Activated T-cell treated with anti-CD3 and anti-CD28 coated beads, Interleukin-2, amount 50 U/mL, for 24 hours (primary cell): ENCODE results near the gene SLC4A1.

Experiments used
- DNase-seq: peaks from one replicate; pipeline ENCODE4 v3.0.0-alpha.2; 2020
- H3K27ac Mint-ChIP-seq: 2 replicates; pipeline ENCODE4 v1.8.0; 2020; ENCODE audit warnings: mild to moderate bottlenecking, mixed read lengths
- H3K27me3 Mint-ChIP-seq: 2 replicates; pipeline ENCODE4 v1.8.0; 2020; ENCODE audit warnings: mixed read lengths
- H3K36me3 Mint-ChIP-seq: 2 replicates; pipeline ENCODE4 v1.8.0; 2020; ENCODE audit warnings: low read depth, mixed read lengths
- H3K4me1 Mint-ChIP-seq: 2 replicates; pipeline ENCODE4 v1.8.0; 2020; ENCODE audit warnings: low read depth, mixed read lengths
- H3K4me3 Mint-ChIP-seq: 2 replicates; pipeline ENCODE4 v1.8.0; 2020; ENCODE audit warnings: mild to moderate bottlenecking, moderate library complexity, mixed read lengths
- H3K9me3 Mint-ChIP-seq: 2 replicates; pipeline ENCODE4 v1.8.0; 2020; ENCODE audit warnings: mixed read lengths

Gene SLC4A1

GRCh38 chr17:44200478-44201155, 67.3 kb downstream of the SLC4A1 start:
- Mint-ChIP-seq H3K4me1 (peaks cover 49% of the 10 kb centered on the region), H3K36me3 (peaks cover 36% of the 10 kb centered on the region), H3K4me3 (peak overlapping the region; percentile 88), H3K9me3 (no peaks in the 10 kb centered on the region), H3K27ac (peak overlapping the region; percentile 94), H3K27me3 (no peaks in the 10 kb centered on the region)
- no peak for DNase-seq

GRCh38 chr17:44199553-44200477, 68.1 kb downstream of the SLC4A1 start, which contains the start of gene ATXN7L3:
Gene ATXN7L3, minus strand, starts transcription at chr17:44199884. Its CDS starts 1,814 bp downstream, at chr17:44198070.
- DNase-seq: peak; percentile 99
- H3K27me3 Mint-ChIP-seq: no peaks in the 10 kb centered on the region
- peaks cover 48% of the 10 kb centered on the region for H3K4me1 Mint-ChIP-seq
- peak within 1 kb of the TSS; percentile 94 for H3K27ac Mint-ChIP-seq
- peak within 1 kb of the TSS; percentile 88 for H3K4me3 Mint-ChIP-seq
- no peaks in the 10 kb centered on the region for H3K9me3 Mint-ChIP-seq
- peaks cover 41% of the 10 kb centered on the region for H3K36me3 Mint-ChIP-seq

- Mint-ChIP-seq H3K27ac (peak overlapping the region; percentile 92), H3K36me3 (peaks cover 50% of the 10 kb centered on the region), H3K4me1 (peaks cover 42% of the 10 kb centered on the region), H3K9me3 (no peaks in the 10 kb centered on the region), H3K27me3 (no peaks in the 10 kb centered on the region), H3K4me3 (peak overlapping the region; percentile 84)
- peak; percentile 80 for DNase-seq
Observed at GRCh38 chr17:44198721-44199552, 69.0 kb downstream of the SLC4A1 start.
